Upper lobe of right lung (tissue), 1 donor: ENCODE results near the gene RALGPS2. TPM values are rescaled to one million over a fixed set of nuclear protein-coding genes. Genes with fewer than 3 reads are reported as not detected.

ENCODE experiments used
- ATAC-seq: fragments of 200-7000 bp; cut with Tn5 transposase; one replicate; pipeline ENCODE4 v1.9.1; 2020; ENCODE audit warnings: mild to moderate bottlenecking, moderate library complexity
- DNase-seq: peaks from one replicate; pipeline ENCODE4 v3.0.0-alpha.2; 2020
- H3K27ac ChIP-seq: fragments of 200-600 bp; one replicate; pipeline ENCODE4 v1.8.0; 2022
- H3K27me3 ChIP-seq: fragments of 200-600 bp; one replicate; pipeline ENCODE4 v1.8.0; 2022; ENCODE audit warnings: mild to moderate bottlenecking
- H3K36me3 ChIP-seq: fragments of 200-600 bp; one replicate; pipeline ENCODE4 v1.8.0; 2022
- H3K4me1 ChIP-seq: fragments of 200-600 bp; one replicate; pipeline ENCODE4 v1.8.0; 2022
- H3K4me3 ChIP-seq: fragments of 200-600 bp; one replicate; pipeline ENCODE4 v1.8.0; 2022; ENCODE audit warnings: mild to moderate bottlenecking
- H3K9me3 ChIP-seq: fragments of 200-600 bp; one replicate; pipeline ENCODE4 v1.8.0; 2022
- intact Hi-C: fragments of 100-400 bp; cut with DNase I; formaldehyde crosslinking; loops from one replicate; pipeline ENCODE4 v1.11.0; 2022
- total RNA-seq: library from RNA; stranded (reverse); fragmentation: NEBNext Ultra II Directional; extraction: Animal tissue kit (Norgen Biotek cat#: 25700); gene quantifications from one replicate; pipeline ENCODE4 v1.2.1, GENCODE V29; 2021
- TF ChIP-seq, protein P1 (sequence below): fragments of 200-600 bp; IDR thresholded peaks from one replicate; pipeline ENCODE4 v1.8.0; 2022; ENCODE audit warnings: antibody characterized with exemption
- donor health status: DM: no; HTN: yes; CAD: no; lungs with severe emphysema.

RALGPS2 gene
- total RNA-seq, 1 donor from 2014 or later = 5.3 TPM

DNA sequence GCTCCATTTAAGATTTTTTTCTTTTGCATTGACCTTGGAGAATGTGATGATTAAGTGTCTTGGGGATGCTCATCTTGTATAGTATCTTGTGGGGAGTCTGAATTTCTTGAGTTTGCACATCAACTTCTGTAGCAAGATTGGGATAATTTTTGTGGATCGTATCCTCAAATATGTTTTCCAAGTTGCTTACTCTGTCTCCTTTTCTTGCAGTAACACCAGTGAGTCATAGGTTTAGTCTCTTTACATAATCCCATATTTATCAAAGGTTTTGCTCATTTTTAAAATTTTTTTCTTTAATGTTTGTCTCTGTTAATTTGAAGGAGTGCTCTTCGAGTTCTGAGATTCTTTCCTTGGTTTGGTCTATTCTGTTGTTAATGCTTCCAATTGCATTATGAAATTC lies 187.6 kb downstream of the RALGPS2 start:
- ATAC-seq (no peak), DNase-seq (no peak)
- Histone ChIP-seq H3K9me3 (no peaks in the 10 kb centered on the region), H3K4me3 (no peak overlapping the region), H3K36me3 (no peaks in the 10 kb centered on the region), H3K4me1 (no peaks in the 10 kb centered on the region), H3K27ac (no peak overlapping the region), H3K27me3 (no peaks in the 10 kb centered on the region)
- TF ChIP-seq, protein P1, sequence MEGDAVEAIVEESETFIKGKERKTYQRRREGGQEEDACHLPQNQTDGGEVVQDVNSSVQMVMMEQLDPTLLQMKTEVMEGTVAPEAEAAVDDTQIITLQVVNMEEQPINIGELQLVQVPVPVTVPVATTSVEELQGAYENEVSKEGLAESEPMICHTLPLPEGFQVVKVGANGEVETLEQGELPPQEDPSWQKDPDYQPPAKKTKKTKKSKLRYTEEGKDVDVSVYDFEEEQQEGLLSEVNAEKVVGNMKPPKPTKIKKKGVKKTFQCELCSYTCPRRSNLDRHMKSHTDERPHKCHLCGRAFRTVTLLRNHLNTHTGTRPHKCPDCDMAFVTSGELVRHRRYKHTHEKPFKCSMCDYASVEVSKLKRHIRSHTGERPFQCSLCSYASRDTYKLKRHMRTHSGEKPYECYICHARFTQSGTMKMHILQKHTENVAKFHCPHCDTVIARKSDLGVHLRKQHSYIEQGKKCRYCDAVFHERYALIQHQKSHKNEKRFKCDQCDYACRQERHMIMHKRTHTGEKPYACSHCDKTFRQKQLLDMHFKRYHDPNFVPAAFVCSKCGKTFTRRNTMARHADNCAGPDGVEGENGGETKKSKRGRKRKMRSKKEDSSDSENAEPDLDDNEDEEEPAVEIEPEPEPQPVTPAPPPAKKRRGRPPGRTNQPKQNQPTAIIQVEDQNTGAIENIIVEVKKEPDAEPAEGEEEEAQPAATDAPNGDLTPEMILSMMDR = no peak
- intact Hi-C loops = no loop called here

DNA sequence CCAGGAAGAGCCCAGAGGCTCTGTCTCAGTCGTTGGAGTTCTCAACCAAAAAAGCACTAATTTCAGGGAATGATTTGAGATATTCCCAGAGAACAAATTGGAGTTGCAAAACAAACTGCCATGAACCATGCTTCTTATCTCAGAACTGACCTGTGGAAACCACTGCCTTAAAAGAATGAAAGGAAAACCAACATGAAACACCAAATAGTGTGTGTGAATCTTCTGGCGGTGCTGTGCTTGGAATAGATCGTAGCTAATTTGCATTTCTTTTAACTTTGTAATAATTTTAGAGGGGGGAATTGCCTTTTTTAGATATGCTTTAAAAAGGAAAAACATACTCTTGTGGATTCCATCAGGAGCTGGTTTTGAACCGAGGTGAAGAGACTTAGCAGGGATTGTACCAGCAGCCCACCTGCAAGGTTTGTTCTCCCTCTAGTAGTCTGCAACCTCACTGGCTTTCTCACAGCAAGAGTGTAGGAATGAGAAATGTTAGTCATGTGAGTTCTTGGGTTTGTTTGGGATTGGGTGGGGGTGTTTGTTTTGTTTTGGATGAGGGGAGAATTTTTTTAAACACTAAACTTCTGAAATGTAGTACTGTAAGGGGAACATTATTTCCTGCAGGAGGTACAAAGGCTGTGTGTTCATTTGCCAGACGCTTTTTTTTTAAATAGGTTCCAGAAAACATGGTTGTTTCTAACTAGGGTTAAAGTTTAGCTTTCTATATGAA lies 191.6 kb downstream of the RALGPS2 start:
- Histone ChIP-seq H3K9me3 (no peaks in the 10 kb centered on the region), H3K27ac (no peak overlapping the region), H3K4me3 (no peak overlapping the region), H3K36me3 (no peaks in the 10 kb centered on the region), H3K27me3 (no peaks in the 10 kb centered on the region), H3K4me1 (no peaks in the 10 kb centered on the region)
- intact Hi-C loops = no loop called here
- TF ChIP-seq, protein P1 = no peak
- no peak for DNase-seq
- no peak for ATAC-seq

DNA sequence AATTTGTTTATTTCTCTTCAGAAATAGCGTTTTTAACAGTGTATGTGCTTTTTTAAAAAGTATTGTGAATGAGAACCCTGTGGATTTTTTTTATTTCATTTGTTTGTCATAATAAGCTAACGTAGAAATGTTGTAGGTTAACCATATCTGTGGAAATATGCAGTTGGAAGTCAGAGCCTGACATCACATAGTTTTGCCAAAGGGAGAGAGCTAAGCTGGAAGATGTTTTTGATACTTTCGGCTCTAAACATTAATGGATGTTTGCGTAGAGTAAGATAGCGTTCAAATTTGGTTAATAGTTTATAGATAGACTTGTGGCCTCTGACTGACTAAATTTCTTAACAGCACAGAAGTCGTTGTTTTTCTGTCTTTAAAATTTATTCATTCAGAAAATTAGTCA lies 193.3 kb downstream of the RALGPS2 start:
- H3K4me1 ChIP-seq = no peaks in the 10 kb centered on the region
- intact Hi-C loops = no loop called here
- H3K36me3 ChIP-seq = no peaks in the 10 kb centered on the region
- H3K27ac ChIP-seq = no peak overlapping the region
- no peaks in the 10 kb centered on the region for H3K9me3 ChIP-seq
- no peaks in the 10 kb centered on the region for H3K27me3 ChIP-seq
- no peak for DNase-seq
- ATAC-seq = no peak
- TF ChIP-seq, protein P1 = no peak
- no peak overlapping the region for H3K4me3 ChIP-seq

DNA sequence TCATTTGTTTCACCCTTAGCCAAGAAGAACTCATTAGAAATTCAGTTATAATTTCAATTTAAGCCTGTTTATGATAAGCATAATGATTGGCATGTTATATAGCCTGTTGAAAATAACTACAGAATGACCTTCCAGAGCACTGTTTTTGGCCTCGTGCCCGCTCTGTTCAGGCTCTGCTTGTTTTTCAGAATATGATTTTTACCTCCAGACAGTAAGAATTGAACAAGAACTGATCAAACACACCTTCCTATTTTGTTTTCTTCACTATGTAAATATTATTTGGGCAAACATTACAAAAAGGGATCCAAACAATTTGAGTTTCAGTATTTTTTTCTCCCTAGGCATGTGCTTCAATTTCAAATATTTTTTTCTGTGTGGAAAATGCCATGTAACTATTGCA lies 193.9 kb downstream of the RALGPS2 start:
- intact Hi-C loops = no loop called here
- no peak for DNase-seq
- Histone ChIP-seq H3K36me3 (no peaks in the 10 kb centered on the region), H3K4me3 (no peak overlapping the region), H3K4me1 (no peaks in the 10 kb centered on the region), H3K27me3 (no peaks in the 10 kb centered on the region), H3K27ac (no peak overlapping the region), H3K9me3 (no peaks in the 10 kb centered on the region)
- TF ChIP-seq, protein P1 = no peak
- no peak for ATAC-seq

DNA sequence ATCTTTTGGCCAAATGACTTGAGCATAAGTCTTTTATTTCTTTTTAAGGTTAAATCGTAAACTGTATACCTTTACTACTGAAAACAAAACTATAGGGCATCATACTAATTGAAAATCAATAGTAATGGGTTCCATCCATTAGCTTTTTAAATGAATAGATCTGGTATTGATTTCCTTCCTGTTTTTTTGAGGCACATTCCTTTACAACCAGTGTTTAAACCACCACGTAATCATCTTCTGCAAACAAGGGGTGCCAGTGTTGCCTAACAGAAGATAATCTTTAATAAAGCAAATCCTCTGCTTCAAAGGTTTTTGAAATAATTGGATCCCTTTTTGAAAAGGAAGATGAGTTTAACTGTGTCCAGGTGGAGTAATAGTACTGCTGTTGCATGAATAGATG lies 194.5 kb downstream of the RALGPS2 start:
- TF ChIP-seq, protein P1 = no peak
- DNase-seq = no peak
- Histone ChIP-seq H3K9me3 (no peaks in the 10 kb centered on the region), H3K27me3 (no peaks in the 10 kb centered on the region), H3K36me3 (no peaks in the 10 kb centered on the region), H3K4me3 (no peak overlapping the region), H3K4me1 (no peaks in the 10 kb centered on the region), H3K27ac (no peak overlapping the region)
- intact Hi-C loops = no loop called here
- no peak for ATAC-seq

DNA sequence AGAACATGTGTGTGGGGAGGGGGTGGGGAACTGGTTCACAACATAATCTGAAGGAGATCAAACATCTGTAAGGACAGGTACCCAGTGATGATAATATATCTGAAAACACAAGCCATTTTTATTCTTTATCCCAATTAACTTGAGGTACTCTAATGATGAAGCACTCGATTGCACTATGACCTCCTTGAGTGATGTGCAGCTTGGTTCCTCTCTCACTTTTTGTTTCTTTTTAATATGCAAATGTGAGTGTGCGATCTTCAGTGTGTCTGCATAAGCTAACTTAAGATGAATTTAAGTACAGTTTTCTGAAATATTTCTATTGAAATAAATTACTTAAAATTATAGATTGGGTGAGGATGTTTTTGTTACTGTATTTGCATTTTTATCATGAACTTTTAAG lies 196.5 kb downstream of the RALGPS2 start:
- TF ChIP-seq, protein P1 = no peak
- ATAC-seq (no peak), DNase-seq (no peak)
- Histone ChIP-seq H3K27ac (no peak overlapping the region), H3K27me3 (no peaks in the 10 kb centered on the region), H3K36me3 (no peaks in the 10 kb centered on the region), H3K4me3 (no peak overlapping the region), H3K9me3 (no peaks in the 10 kb centered on the region), H3K4me1 (no peaks in the 10 kb centered on the region)
- intact Hi-C loops = no loop called here
